Measurements from ENCODE around the gene KCNQ5.

DNA sequence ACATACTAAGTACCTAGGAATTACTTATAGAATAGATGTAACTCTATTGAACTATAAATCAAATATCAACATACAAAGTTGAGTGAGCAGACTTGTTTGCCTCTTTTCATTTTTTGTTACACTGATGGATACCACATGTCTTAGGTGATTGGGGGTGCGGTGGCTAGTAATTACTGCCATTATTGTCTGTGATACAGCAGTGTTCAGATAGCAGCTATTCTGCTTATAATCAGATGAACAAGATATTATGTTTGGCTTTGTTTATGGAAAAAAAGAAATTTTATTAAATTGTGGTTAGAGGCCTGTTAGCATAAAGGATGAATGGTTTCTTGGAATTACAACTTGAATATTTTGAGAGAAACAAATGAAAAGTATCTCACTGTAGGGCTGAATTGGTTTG, 55.9 kb downstream of the KCNQ5 start:
- TF ChIP-seq POLR2A (IDR thresholded peaks at IDR 0.05): no peak
- TF ChIP-seq, protein P1, sequence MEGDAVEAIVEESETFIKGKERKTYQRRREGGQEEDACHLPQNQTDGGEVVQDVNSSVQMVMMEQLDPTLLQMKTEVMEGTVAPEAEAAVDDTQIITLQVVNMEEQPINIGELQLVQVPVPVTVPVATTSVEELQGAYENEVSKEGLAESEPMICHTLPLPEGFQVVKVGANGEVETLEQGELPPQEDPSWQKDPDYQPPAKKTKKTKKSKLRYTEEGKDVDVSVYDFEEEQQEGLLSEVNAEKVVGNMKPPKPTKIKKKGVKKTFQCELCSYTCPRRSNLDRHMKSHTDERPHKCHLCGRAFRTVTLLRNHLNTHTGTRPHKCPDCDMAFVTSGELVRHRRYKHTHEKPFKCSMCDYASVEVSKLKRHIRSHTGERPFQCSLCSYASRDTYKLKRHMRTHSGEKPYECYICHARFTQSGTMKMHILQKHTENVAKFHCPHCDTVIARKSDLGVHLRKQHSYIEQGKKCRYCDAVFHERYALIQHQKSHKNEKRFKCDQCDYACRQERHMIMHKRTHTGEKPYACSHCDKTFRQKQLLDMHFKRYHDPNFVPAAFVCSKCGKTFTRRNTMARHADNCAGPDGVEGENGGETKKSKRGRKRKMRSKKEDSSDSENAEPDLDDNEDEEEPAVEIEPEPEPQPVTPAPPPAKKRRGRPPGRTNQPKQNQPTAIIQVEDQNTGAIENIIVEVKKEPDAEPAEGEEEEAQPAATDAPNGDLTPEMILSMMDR (IDR thresholded peaks at IDR 0.05): no peak
